H9 (cell line): ENCODE data around the gene DNAJC7. TPM values are rescaled to one million over a fixed set of nuclear protein-coding genes. Genes with fewer than 3 reads are reported as not detected.

ENCODE experiments used
- DNase-seq: peaks from one replicate; pipeline ENCODE4 v3.0.0-alpha.2; 2017
- H2AFZ ChIP-seq: one replicate; pipeline ENCODE4 v1.6.1; 2013; ENCODE audit warnings: mild to moderate bottlenecking, low read length, control low read depth, moderate library complexity
- H2AK5ac ChIP-seq: 2 replicates; pipeline ENCODE4 v1.6.1; 2013; ENCODE audit warnings: low read length, control low read depth, mixed read lengths; ENCODE audit not compliant: insufficient read length
- H2BK120ac ChIP-seq: one replicate; pipeline ENCODE4 v1.6.1; 2013; ENCODE audit warnings: low read depth, mild to moderate bottlenecking, low read length, control low read depth, inconsistent platforms; ENCODE audit not compliant: poor library complexity, severe bottlenecking
- H2BK12ac ChIP-seq: 2 replicates; pipeline ENCODE4 v1.6.1; 2013; ENCODE audit warnings: low read length, control low read depth, mixed read lengths, low read depth; ENCODE audit not compliant: insufficient read length
- H2BK15ac ChIP-seq: 2 replicates; pipeline ENCODE4 v1.6.1; 2013; ENCODE audit warnings: low read depth, low read length, control low read depth
- H2BK20ac ChIP-seq: one replicate; pipeline ENCODE4 v1.6.1; 2013; ENCODE audit warnings: low read depth, mild to moderate bottlenecking, low read length, control low read depth, inconsistent platforms; ENCODE audit not compliant: poor library complexity, severe bottlenecking
- H2BK5ac ChIP-seq: 2 replicates; pipeline ENCODE4 v1.6.1; 2013; ENCODE audit warnings: low read length, control low read depth, mixed read lengths; ENCODE audit not compliant: insufficient read length
- H3K14ac ChIP-seq: 2 replicates; pipeline ENCODE4 v1.6.1; 2013; ENCODE audit warnings: low read length, control low read depth; ENCODE audit not compliant: insufficient read depth
- H3K18ac ChIP-seq: 2 replicates; pipeline ENCODE4 v1.6.1; 2013; ENCODE audit warnings: low read depth, mild to moderate bottlenecking, mixed read lengths, low read length, control low read depth; ENCODE audit not compliant: insufficient read length
- H3K23ac ChIP-seq: 2 replicates; pipeline ENCODE4 v1.6.1; 2013; ENCODE audit warnings: low read length, control low read depth, mixed read lengths, low read depth; ENCODE audit not compliant: insufficient read length
- H3K23me2 ChIP-seq: 2 replicates; pipeline ENCODE4 v1.6.1; 2013; ENCODE audit warnings: low read depth, mild to moderate bottlenecking, mixed read lengths, low read length, control low read depth; ENCODE audit not compliant: insufficient read length, poor library complexity, severe bottlenecking
- H3K27ac ChIP-seq: 2 replicates; pipeline ENCODE4 v1.5.1; 2013; ENCODE audit warnings: low read length, control low read depth, mixed read lengths, low read depth; ENCODE audit not compliant: insufficient read length
- H3K27me3 ChIP-seq: 2 replicates; pipeline ENCODE4 v1.6.1; 2013; ENCODE audit warnings: low read length, control low read depth, inconsistent platforms; ENCODE audit not compliant: insufficient read depth
- H3K4ac ChIP-seq: 2 replicates; pipeline ENCODE4 v1.6.1; 2013; ENCODE audit warnings: low read depth, mild to moderate bottlenecking, control low read depth, inconsistent platforms, low read length, moderate library complexity
- H3K4me1 ChIP-seq: 2 replicates; pipeline ENCODE4 v1.6.1; 2013; ENCODE audit warnings: low read length, control low read depth, inconsistent platforms; ENCODE audit not compliant: insufficient read depth
- H3K4me2 ChIP-seq: 2 replicates; pipeline ENCODE4 v1.6.1; 2013; ENCODE audit warnings: low read length, control low read depth, mixed read lengths; ENCODE audit not compliant: insufficient read length, insufficient read depth
- H3K56ac ChIP-seq: 2 replicates; pipeline ENCODE4 v1.6.1; 2013; ENCODE audit warnings: low read depth, mild to moderate bottlenecking, mixed read lengths, low read length, control low read depth; ENCODE audit not compliant: insufficient read length
- H3K79me1 ChIP-seq: 2 replicates; pipeline ENCODE4 v1.6.1; 2013; ENCODE audit warnings: low read depth, mild to moderate bottlenecking, moderate library complexity, low read length, control low read depth, inconsistent platforms; ENCODE audit not compliant: insufficient read depth, poor library complexity, severe bottlenecking
- H3K79me2 ChIP-seq: 2 replicates; pipeline ENCODE4 v1.6.1; 2013; ENCODE audit warnings: low read length, control low read depth, inconsistent platforms; ENCODE audit not compliant: insufficient read depth
- H3K9ac ChIP-seq: 2 replicates; pipeline ENCODE4 v1.6.1; 2013; ENCODE audit warnings: low read length, control low read depth, mixed read lengths; ENCODE audit not compliant: insufficient read length; ENCODE audit errors: extremely low read depth
- H3K9me3 ChIP-seq: one replicate; pipeline ENCODE4 v1.6.1; 2013; ENCODE audit warnings: low read depth, low read length, inconsistent platforms; ENCODE audit not compliant: control insufficient read depth
- H3T11ph ChIP-seq: one replicate; pipeline ENCODE4 v1.6.1; 2013; ENCODE audit warnings: mild to moderate bottlenecking, low read length, control low read depth, inconsistent platforms
- H4K20me1 ChIP-seq: one replicate; pipeline ENCODE4 v1.6.1; 2013; ENCODE audit not compliant: control insufficient read depth, insufficient read length, insufficient read depth
- H4K5ac ChIP-seq: 2 replicates; pipeline ENCODE4 v1.6.1; 2013; ENCODE audit warnings: low read depth, mild to moderate bottlenecking, mixed read lengths, low read length, control low read depth; ENCODE audit not compliant: insufficient read length
- H4K8ac ChIP-seq: replicated peaks from 2 replicates; pipeline ENCODE4 v1.6.1; 2013; ENCODE audit warnings: low read length, control low read depth, mixed read lengths, low read depth; ENCODE audit not compliant: insufficient read length
- H4K91ac ChIP-seq: 2 replicates; pipeline ENCODE4 v1.6.1; 2013; ENCODE audit warnings: low read depth, mild to moderate bottlenecking, moderate library complexity, mixed read lengths, low read length, control low read depth; ENCODE audit not compliant: insufficient read length
- H3K27ac Mint-ChIP-seq, 3 experiments: 2 replicates in 2 of 3; 3 replicates in 1 of 3; pipeline ENCODE4 v1.8.0; 2020 to 2021; ENCODE audit warnings: mixed read lengths in 3 of 3, mild to moderate bottlenecking in 1 of 3, moderate library complexity in 1 of 3
- H3K27me3 Mint-ChIP-seq: 2 replicates; pipeline ENCODE4 v1.8.0; 2021; ENCODE audit warnings: low read depth, mild to moderate bottlenecking, moderate library complexity, mixed read lengths
- H3K36me3 Mint-ChIP-seq, 3 experiments: 2 replicates in 2 of 3; 3 replicates in 1 of 3; pipeline ENCODE4 v1.8.0; 2020 to 2021; ENCODE audit warnings: low read depth in 3 of 3, mixed read lengths in 3 of 3; ENCODE audit not compliant: insufficient read depth in 1 of 3
- H3K4me1 Mint-ChIP-seq, 2 experiments: 2 replicates each; pipeline ENCODE4 v1.8.0; 2020; ENCODE audit warnings: mixed read lengths in 2 of 2
- H3K4me3 Mint-ChIP-seq, 2 experiments: 2 replicates in 1 of 2; 3 replicates in 1 of 2; pipeline ENCODE4 v1.8.0; 2020 to 2021; ENCODE audit warnings: mild to moderate bottlenecking in 2 of 2, mixed read lengths in 2 of 2, moderate library complexity in 1 of 2
- H3K9me3 Mint-ChIP-seq, 2 experiments: 2 replicates in 1 of 2; 3 replicates in 1 of 2; pipeline ENCODE4 v1.8.0; 2020; ENCODE audit warnings: mild to moderate bottlenecking in 2 of 2, mixed read lengths in 2 of 2, moderate library complexity in 1 of 2
- WGBS: extraction: QIAGEN DNeasy Blood & Tissue Kit; methylation state at CpG from one replicate; pipeline ENCODE4 v1.1.7; 2013; ENCODE audit warnings: missing lambda C conversion rate, low lambda C conversion rate, mixed read lengths; ENCODE audit not compliant: insufficient read length; ENCODE audit errors: extremely low coverage; 5-methylcytosine and 5-hydroxymethylcytosine counted together
- total RNA-seq: library from RNA; stranded (reverse); gene quantifications from 2 replicates; pipeline ENCODE4 v1.2.1, GENCODE V29; 2021
- TF ChIP-seq, protein P1 (sequence below): fragments of 200-600 bp; sonication (generic); conservative IDR thresholded peaks from 3 replicates; pipeline ENCODE4 v1.8.0; 2021; ENCODE audit warnings: antibody characterized with exemption, mild to moderate bottlenecking

The DNAJC7 gene
- total RNA-seq, 1 experiment from 2014 or later: 141 TPM

DNA sequence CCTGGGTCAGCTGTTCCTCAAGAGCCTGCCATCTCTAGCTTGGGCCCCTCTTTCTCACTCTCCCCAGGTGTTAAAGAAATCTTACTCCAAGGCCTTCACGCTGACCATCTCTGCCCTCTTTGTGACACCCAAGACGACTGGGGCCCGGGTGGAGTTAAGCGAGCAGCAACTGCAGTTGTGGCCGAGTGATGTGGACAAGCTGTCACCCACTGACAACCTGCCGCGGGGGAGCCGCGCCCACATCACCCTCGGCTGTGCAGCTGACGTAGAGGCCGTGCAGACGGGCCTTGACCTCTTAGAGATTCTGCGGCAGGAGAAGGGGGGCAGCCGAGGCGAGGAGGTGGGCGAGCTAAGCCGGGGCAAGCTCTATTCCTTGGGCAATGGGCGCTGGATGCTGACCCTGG, 43.8 kb downstream of the DNAJC7 start:
- Histone ChIP-seq H3K14ac (no peak overlapping the region), H2AFZ (no peak overlapping the region), H3K4ac (no peak overlapping the region), H3K56ac (no peak overlapping the region), H3K4me2 (no peak overlapping the region), H3K23ac (no peak overlapping the region), H2AK5ac (no peak overlapping the region), H4K20me1 (no peaks in the 10 kb centered on the region), H2BK5ac (no peak overlapping the region), H3K79me1 (no peaks in the 10 kb centered on the region), H4K91ac (no peak overlapping the region), H2BK20ac (no peak overlapping the region), H3K18ac (no peak overlapping the region), H2BK15ac (no peak overlapping the region), H3K4me1 (no peaks in the 10 kb centered on the region), H2BK120ac (no peak overlapping the region), H3K79me2 (no peaks in the 10 kb centered on the region), H3K9me3 (no peaks in the 10 kb centered on the region), H3K27ac (no peak overlapping the region), H4K8ac (no peak overlapping the region), H3K9ac (no peak overlapping the region), H2BK12ac (no peak overlapping the region), H3T11ph (no peak overlapping the region), H4K5ac (no peak overlapping the region), H3K23me2 (no peaks in the 10 kb centered on the region), H3K27me3 (no peaks in the 10 kb centered on the region)
- WGBS: no CpG with 5 or more reads among the region's 19 CpGs
- peak overlapping the region in 1 of 3 experiments; percentile 28; a peak in 1 of 7 replicates for H3K27ac Mint-ChIP-seq
- H3K36me3 Mint-ChIP-seq: peaks cover 31 to 88% (median 83%) of the 10 kb centered on the region in 3 experiments
- TF ChIP-seq, protein P1, sequence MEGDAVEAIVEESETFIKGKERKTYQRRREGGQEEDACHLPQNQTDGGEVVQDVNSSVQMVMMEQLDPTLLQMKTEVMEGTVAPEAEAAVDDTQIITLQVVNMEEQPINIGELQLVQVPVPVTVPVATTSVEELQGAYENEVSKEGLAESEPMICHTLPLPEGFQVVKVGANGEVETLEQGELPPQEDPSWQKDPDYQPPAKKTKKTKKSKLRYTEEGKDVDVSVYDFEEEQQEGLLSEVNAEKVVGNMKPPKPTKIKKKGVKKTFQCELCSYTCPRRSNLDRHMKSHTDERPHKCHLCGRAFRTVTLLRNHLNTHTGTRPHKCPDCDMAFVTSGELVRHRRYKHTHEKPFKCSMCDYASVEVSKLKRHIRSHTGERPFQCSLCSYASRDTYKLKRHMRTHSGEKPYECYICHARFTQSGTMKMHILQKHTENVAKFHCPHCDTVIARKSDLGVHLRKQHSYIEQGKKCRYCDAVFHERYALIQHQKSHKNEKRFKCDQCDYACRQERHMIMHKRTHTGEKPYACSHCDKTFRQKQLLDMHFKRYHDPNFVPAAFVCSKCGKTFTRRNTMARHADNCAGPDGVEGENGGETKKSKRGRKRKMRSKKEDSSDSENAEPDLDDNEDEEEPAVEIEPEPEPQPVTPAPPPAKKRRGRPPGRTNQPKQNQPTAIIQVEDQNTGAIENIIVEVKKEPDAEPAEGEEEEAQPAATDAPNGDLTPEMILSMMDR: no peak
- H3K9me3 Mint-ChIP-seq: no peaks in the 10 kb centered on the region
- H3K4me3 Mint-ChIP-seq: no peak overlapping the region
- H3K4me1 Mint-ChIP-seq: peaks cover 0 to 3% of the 10 kb centered on the region in 2 experiments; a peak in 1 of 4 replicates
- no peaks in the 10 kb centered on the region for H3K27me3 Mint-ChIP-seq
- no peak for DNase-seq
